Measurements from ENCODE around the gene RPL38.

The RPL38 gene

GRCh38 chr17:74257311-74257710 lies 53.8 kb downstream of the RPL38 start:
- DNase-seq = no peak

GRCh38 chr17:74259667-74260524 lies 56.4 kb downstream of the RPL38 start:
- DNase-seq = no peak

Measured in stimulated activated naive CD4-positive, alpha-beta T cell (primary cell).